Testis (tissue), 2 donors: ENCODE data around the gene VCX.

Experiments
- CTCF ChIP-seq, 3 experiments: fragments of 450-650 bp in 2 of 3; fragments of 200-600 bp in 1 of 3; sonication (generic) in 1 of 3; IDR thresholded peaks; one replicate each; pipeline ENCODE4 v1.5.1; 2016 to 2019; ENCODE audit warnings: antibody characterized with exemption in 3 of 3, mild to moderate bottlenecking in 2 of 3, moderate library complexity in 1 of 3
- POLR2A ChIP-seq: fragments of 450-650 bp; IDR thresholded peaks from one replicate; pipeline ENCODE4 v1.6.1; 2017; ENCODE audit warnings: antibody characterized with exemption, mild to moderate bottlenecking, moderate library complexity

GRCh38 chrX:7841084-7841805 is 1.7 kb upstream of the VCX start:
- TF ChIP-seq CTCF (IDR thresholded peaks at IDR 0.05): no peak
- no peak for TF ChIP-seq POLR2A
